Caco-2 (cell line): ENCODE results near the gene BTF3L4. TPM values are rescaled to one million over a fixed set of nuclear protein-coding genes. Genes with fewer than 3 reads are reported as not detected.
"Not testable (repeated sequence)": the region's sequence is repeated elsewhere in the genome, so short reads cannot be mapped to it uniquely, and the experiment has no call there.

ENCODE experiments used
- BruUV-seq: library from RNA; stranded (reverse); fragments of 400-500 nt; replicated peaks from 2 replicates; lab custom pipeline; 2021; lab: Mats Ljungman, UMichigan
- CTCF ChIA-PET: fragments of 300-600 bp; sonication (Branson Sonifier 250); formaldehyde crosslinking; loops from one replicate; lab custom pipeline; 2022; ENCODE audit warnings: antibody characterized with exemption; lab: Charles Lee
- POLR2A ChIA-PET: fragments of 300-600 bp; sonication (Branson Sonifier 250); formaldehyde crosslinking; loops from one replicate; lab custom pipeline; 2022; ENCODE audit warnings: antibody characterized with exemption; lab: Charles Lee
- DNase-seq, 2 experiments: peaks; one replicate each; pipeline versions ENCODE4 v3.0.0 to v3.0.0-alpha.2; 2020 to 2022
- H3K27me3 ChIP-seq: replicated peaks from 2 replicates; pipeline ENCODE4 v1.6.0; 2011; ENCODE audit warnings: low read length; ENCODE audit not compliant: control insufficient read depth, insufficient read depth
- H3K36me3 ChIP-seq: 2 replicates; pipeline ENCODE4 v1.5.1; 2011; ENCODE audit warnings: low read length; ENCODE audit not compliant: control insufficient read depth, insufficient read depth
- H3K4me1 ChIP-seq: fragments of 250-450 bp; sonication (Bioruptor Pico); 2 replicates; pipeline ENCODE4 v1.5.1; 2020; ENCODE audit warnings: mild to moderate bottlenecking
- H3K4me3 ChIP-seq: 2 replicates; pipeline ENCODE4 v1.5.1; 2011; ENCODE audit warnings: low read depth, mild to moderate bottlenecking, control low read depth, low read length
- H3K9me3 ChIP-seq: fragments of 250-450 bp; sonication (Bioruptor Pico); 2 replicates; pipeline ENCODE4 v1.5.1; 2020; ENCODE audit warnings: mild to moderate bottlenecking, moderate library complexity
- H3K27ac Mint-ChIP-seq: one replicate; pipeline ENCODE4 v1.8.0; 2022; ENCODE audit warnings: mixed read lengths; ENCODE audit not compliant: unreplicated experiment
- H3K27me3 Mint-ChIP-seq: one replicate; pipeline ENCODE4 v1.8.0; 2022; ENCODE audit warnings: mixed read lengths; ENCODE audit not compliant: insufficient read depth, unreplicated experiment
- H3K36me3 Mint-ChIP-seq: one replicate; pipeline ENCODE4 v1.8.0; 2022; ENCODE audit warnings: mild to moderate bottlenecking, mixed read lengths; ENCODE audit not compliant: insufficient read depth, unreplicated experiment
- H3K4me1 Mint-ChIP-seq: one replicate; pipeline ENCODE4 v1.8.0; 2022; ENCODE audit warnings: low read depth, mixed read lengths; ENCODE audit not compliant: unreplicated experiment
- H3K4me3 Mint-ChIP-seq: one replicate; pipeline ENCODE4 v1.8.0; 2022; ENCODE audit warnings: mild to moderate bottlenecking, moderate library complexity, mixed read lengths; ENCODE audit not compliant: unreplicated experiment
- H3K9me3 Mint-ChIP-seq: one replicate; pipeline ENCODE4 v1.8.0; 2022; ENCODE audit warnings: mixed read lengths; ENCODE audit not compliant: unreplicated experiment
- intact Hi-C: fragments of 100-400 bp; cut with micrococcal nuclease; formaldehyde crosslinking; loops from one replicate; pipeline ENCODE4 v1.10.0; 2022; ENCODE audit not compliant: unreplicated experiment
- total RNA-seq: library from RNA; stranded (reverse); gene quantifications from 2 replicates; pipeline ENCODE4 v1.2.3, GENCODE V29; 2022
- TF ChIP-seq, protein P1 (sequence below), 2 experiments: fragments of 200-600 bp in 1 of 2; IDR thresholded peaks; 1 replicate in 1 of 2; 2 replicates in 1 of 2; pipeline versions ENCODE4 v1.5.1 to v1.8.0; 2011 to 2022; ENCODE audit warnings: antibody characterized with exemption in 1 of 2, control low read depth in 1 of 2, inconsistent platforms in 1 of 2, low read depth in 1 of 2, low read length in 1 of 2, mild to moderate bottlenecking in 1 of 2, moderate library complexity in 1 of 2; ENCODE audit not compliant: insufficient read depth in 1 of 2, severe bottlenecking in 1 of 2, unreplicated experiment in 1 of 2

The BTF3L4 gene
- total RNA-seq, 1 experiment from 2014 or later = 73.7 TPM

DNA sequence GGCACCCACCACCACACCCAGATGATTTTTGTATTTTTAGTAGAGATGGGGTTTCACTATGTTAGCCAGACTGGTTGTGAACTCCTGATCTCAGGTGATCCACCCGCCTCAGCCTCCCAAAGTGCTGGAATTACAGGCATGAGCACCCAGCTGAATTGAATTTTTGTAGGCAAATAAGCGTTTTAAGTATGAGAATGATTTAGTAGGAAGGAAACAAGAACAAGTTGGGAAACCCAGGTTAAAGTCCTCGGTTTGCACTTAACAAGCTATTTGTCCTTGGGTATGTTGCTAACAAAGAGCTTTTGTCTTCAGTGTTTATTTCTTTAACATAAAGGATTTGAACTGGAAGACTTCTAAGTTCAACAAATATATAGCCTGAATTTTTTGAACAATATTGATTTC lies 23.9 kb downstream of the BTF3L4 start:
- TF ChIP-seq, protein P1, sequence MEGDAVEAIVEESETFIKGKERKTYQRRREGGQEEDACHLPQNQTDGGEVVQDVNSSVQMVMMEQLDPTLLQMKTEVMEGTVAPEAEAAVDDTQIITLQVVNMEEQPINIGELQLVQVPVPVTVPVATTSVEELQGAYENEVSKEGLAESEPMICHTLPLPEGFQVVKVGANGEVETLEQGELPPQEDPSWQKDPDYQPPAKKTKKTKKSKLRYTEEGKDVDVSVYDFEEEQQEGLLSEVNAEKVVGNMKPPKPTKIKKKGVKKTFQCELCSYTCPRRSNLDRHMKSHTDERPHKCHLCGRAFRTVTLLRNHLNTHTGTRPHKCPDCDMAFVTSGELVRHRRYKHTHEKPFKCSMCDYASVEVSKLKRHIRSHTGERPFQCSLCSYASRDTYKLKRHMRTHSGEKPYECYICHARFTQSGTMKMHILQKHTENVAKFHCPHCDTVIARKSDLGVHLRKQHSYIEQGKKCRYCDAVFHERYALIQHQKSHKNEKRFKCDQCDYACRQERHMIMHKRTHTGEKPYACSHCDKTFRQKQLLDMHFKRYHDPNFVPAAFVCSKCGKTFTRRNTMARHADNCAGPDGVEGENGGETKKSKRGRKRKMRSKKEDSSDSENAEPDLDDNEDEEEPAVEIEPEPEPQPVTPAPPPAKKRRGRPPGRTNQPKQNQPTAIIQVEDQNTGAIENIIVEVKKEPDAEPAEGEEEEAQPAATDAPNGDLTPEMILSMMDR (IDR thresholded peaks at IDR 0.05; ENCODE audit: insufficient read depth in 1 of 2, low read depth in 1 of 2, low read length in 1 of 2, severe bottlenecking in 1 of 2, unreplicated experiment in 1 of 2) = no peak

DNA sequence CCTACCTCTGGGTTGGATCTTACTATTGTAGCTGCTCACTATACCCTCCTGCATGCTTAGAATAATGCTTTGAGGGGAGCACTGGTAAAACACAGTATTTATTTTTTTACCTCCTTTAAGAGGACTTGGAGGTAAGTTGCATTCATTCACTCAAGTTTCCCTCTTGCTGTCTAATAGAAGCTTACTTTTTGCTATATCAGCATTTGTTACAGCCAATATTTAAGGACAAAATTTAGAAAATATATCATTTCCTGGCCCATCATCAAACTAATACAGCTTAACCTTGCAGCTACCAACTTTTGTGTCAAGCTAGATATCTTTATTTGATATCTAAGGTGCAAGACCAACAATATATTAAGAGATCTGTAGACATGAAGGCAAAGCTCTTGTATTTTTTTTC lies 31.8 kb downstream of the BTF3L4 start:
- BruUV-seq, DNase-seq, H3K27me3 Mint-ChIP-seq, H3K36me3 ChIP-seq, H3K4me1 ChIP-seq, CTCF ChIA-PET, H3K4me3 Mint-ChIP-seq, H3K9me3 ChIP-seq, POLR2A ChIA-PET, intact Hi-C loops, H3K9me3 Mint-ChIP-seq, H3K27ac Mint-ChIP-seq, H3K4me1 Mint-ChIP-seq, H3K27me3 ChIP-seq, H3K4me3 ChIP-seq: not testable (repeated sequence)
- H3K36me3 Mint-ChIP-seq = peaks cover 66% of the 10 kb centered on the region

More for the DNA sequence above, 23.9 kb downstream of the BTF3L4 start:
- ChIA-PET CTCF (no interaction called here), POLR2A (interaction anchor here (0.7 kb wide), 1 partner anchor 30 kb away, joined by 7 read pairs; no protein-coding TSS in a partner anchor)
- no peak overlapping the region for H3K4me3 Mint-ChIP-seq
- H3K27me3 Mint-ChIP-seq = no peaks in the 10 kb centered on the region
- H3K4me1 ChIP-seq = peaks cover 4% of the 10 kb centered on the region; the same call in 1 of the 2 replicates
- H3K27ac Mint-ChIP-seq = peak overlapping the region; percentile 54
- intact Hi-C loops = no loop called here
- no peaks in the 10 kb centered on the region for H3K4me1 Mint-ChIP-seq
- H3K9me3 Mint-ChIP-seq = no peaks in the 10 kb centered on the region
- no peaks in the 10 kb centered on the region for H3K36me3 ChIP-seq
- DNase-seq = peak in 1 of 2 experiments; percentile 23
- no peak overlapping the region for H3K4me3 ChIP-seq
- peaks cover 44% of the 10 kb centered on the region for H3K36me3 Mint-ChIP-seq
- no TSS peak for BruUV-seq
- no peaks in the 10 kb centered on the region for H3K9me3 ChIP-seq
- H3K27me3 ChIP-seq = no peaks in the 10 kb centered on the region

DNA sequence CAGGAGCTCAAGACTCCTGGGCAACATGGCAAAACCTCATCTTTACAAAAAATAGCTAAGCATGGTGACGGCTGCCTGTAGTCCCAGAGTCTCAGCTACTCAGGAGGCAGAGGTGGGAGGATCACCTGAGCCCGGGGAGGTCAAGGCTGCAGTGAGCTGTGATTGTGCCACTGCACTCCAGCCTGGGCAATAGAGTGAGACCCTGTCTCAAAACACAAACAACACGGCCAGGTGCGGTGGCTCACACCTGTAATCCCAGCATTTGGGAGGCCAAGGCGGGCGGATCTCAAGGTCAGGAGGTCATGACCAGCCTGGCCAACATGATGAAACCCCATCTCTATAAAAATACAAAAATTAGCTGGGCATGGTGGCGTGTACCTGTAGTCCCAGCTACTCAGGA lies 38.2 kb downstream of the BTF3L4 start:
- intact Hi-C loops, H3K36me3 ChIP-seq, POLR2A ChIA-PET, H3K4me1 Mint-ChIP-seq, H3K27me3 ChIP-seq, H3K9me3 ChIP-seq, DNase-seq, H3K27ac Mint-ChIP-seq, BruUV-seq, H3K4me1 ChIP-seq, H3K4me3 Mint-ChIP-seq, H3K27me3 Mint-ChIP-seq, H3K4me3 ChIP-seq, CTCF ChIA-PET, H3K9me3 Mint-ChIP-seq: not testable (repeated sequence)
- H3K36me3 Mint-ChIP-seq = peaks cover 32% of the 10 kb centered on the region

DNA sequence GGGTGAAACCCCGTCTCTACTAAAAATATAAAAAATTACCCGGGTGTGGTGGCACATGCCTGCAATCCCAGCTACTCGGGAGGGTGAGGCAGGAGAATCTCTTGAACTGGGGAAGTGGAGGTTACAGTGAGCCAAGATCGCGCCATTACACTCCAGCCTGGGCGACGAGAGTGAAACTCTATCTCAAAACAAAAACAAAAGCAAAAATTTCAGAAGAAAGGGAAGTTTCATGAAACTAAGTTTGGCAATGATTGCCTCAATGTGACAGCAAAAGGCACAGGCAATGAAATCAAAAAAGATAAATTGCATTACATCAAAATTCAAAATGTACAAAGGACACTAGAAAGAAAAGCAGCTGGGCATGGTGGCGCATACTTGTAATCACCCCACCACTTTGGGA lies 40.1 kb downstream of the BTF3L4 start:
- Histone ChIP-seq H3K36me3 (no peaks in the 10 kb centered on the region), H3K4me1 (no peaks in the 10 kb centered on the region), H3K4me3 (no peak overlapping the region), H3K27me3 (no peaks in the 10 kb centered on the region), H3K9me3 (no peaks in the 10 kb centered on the region)
- Mint-ChIP-seq H3K9me3 (no peaks in the 10 kb centered on the region), H3K27me3 (no peaks in the 10 kb centered on the region), H3K4me1 (no peaks in the 10 kb centered on the region), H3K27ac (no peak overlapping the region), H3K4me3 (no peak overlapping the region), H3K36me3 (peaks cover 16% of the 10 kb centered on the region)
- ChIA-PET POLR2A (no interaction called here), CTCF (no interaction called here)
- intact Hi-C loops = no loop called here
- no peak for DNase-seq
- TF ChIP-seq, protein P1 (IDR thresholded peaks at IDR 0.05; ENCODE audit: insufficient read depth in 1 of 2, low read depth in 1 of 2, low read length in 1 of 2, severe bottlenecking in 1 of 2, unreplicated experiment in 1 of 2) = no peak
- BruUV-seq = no TSS peak
